ENCODE data around the gene HECTD1.

The HECTD1 gene

GRCh38 chr14:31170411-31170810, 37.2 kb downstream of the HECTD1 start (continued):
- no peak for TF ChIP-seq PRDM4 (tag by site-specific recombination; IDR thresholded peaks at IDR 0.05)
- no peak for TF ChIP-seq ZNF664 (tag by site-specific recombination; IDR thresholded peaks at IDR 0.05)
- no peak for TF ChIP-seq ZNF548 (tag by site-specific recombination; IDR thresholded peaks at IDR 0.05)
- no peak for TF ChIP-seq ZNF280C (tag by site-specific recombination; IDR thresholded peaks at IDR 0.05)
- no peak for TF ChIP-seq ZNF350 (tag by site-specific recombination; IDR thresholded peaks at IDR 0.05)
- no peak for TF ChIP-seq ZNF645 (tag by site-specific recombination; IDR thresholded peaks at IDR 0.05)
- no peak for TF ChIP-seq EGR2 (tag by site-specific recombination; IDR thresholded peaks at IDR 0.05; ENCODE audit: low read depth)
- TF ChIP-seq ZBTB17 (tag by site-specific recombination; IDR thresholded peaks at IDR 0.05) = no peak
- TF ChIP-seq ZNF239 (tag by site-specific recombination; IDR thresholded peaks at IDR 0.05) = no peak

- Histone ChIP-seq H3K4me1 (ENCODE audit: control insufficient read depth, insufficient read depth, low read length) (no peaks in the 10 kb centered on the region), H3K9me3 (ENCODE audit: control insufficient read depth, insufficient read depth, low read depth, low read length) (no peaks in the 10 kb centered on the region), H3K4me3 (ENCODE audit: low read depth, low read length) (no peak overlapping the region), H3K36me3 (ENCODE audit: control insufficient read depth in 2 of 2, insufficient read depth in 1 of 2, low read length in 2 of 2) (peaks cover 68 to 87% of the 10 kb centered on the region in 2 experiments), H3K27ac (ENCODE audit: extremely low read depth, low read depth, low read length) (no peak overlapping the region)
- TF ChIP-seq IKZF3 (tag by site-specific recombination; IDR thresholded peaks at IDR 0.05) = no peak
- no peak for TF ChIP-seq ZNF202 (tag by site-specific recombination; IDR thresholded peaks at IDR 0.05; ENCODE audit: borderline replicate concordance)
- no peak for TF ChIP-seq ZNF830 (tag by site-specific recombination; IDR thresholded peaks at IDR 0.05; ENCODE audit: low read depth)
- no peak for TF ChIP-seq OVOL3 (tag by site-specific recombination; IDR thresholded peaks at IDR 0.05)
- no peak for TF ChIP-seq GLIS1 (tag by site-specific recombination; IDR thresholded peaks at IDR 0.05)
- TF ChIP-seq ZNF426 (tag by site-specific recombination; IDR thresholded peaks at IDR 0.05) = no peak
- no peak for TF ChIP-seq ZEB2 (tag by site-specific recombination; IDR thresholded peaks at IDR 0.05)
- TF ChIP-seq MZF1 (tag by site-specific recombination; IDR thresholded peaks at IDR 0.05; ENCODE audit: borderline replicate concordance) = no peak
- no peak for TF ChIP-seq ZNF23 (tag by site-specific recombination; IDR thresholded peaks at IDR 0.05; ENCODE audit: borderline replicate concordance)
- POLR2A ChIA-PET = no interaction called here
- CTCF ChIA-PET = interaction anchor here (1.1 kb wide), 1 partner anchor 186 kb away, joined by 4 read pairs; no protein-coding TSS in a partner anchor
Observed at GRCh38 chr14:31169877-31170276, 37.7 kb downstream of the HECTD1 start.

- H3K4me3 ChIP-seq (ENCODE audit: low read depth, low read length) = no peak overlapping the region
- H3K4me1 ChIP-seq (ENCODE audit: control insufficient read depth, insufficient read depth, low read length) = 0 out of 2 replicates have a peak, but pooled peaks cover 2% of the 10 kb centered on the region
- ChIA-PET CTCF (no interaction called here), POLR2A (no interaction called here)
- no peaks in the 10 kb centered on the region for H3K9me3 ChIP-seq (ENCODE audit: control insufficient read depth, insufficient read depth, low read depth, low read length)
- peaks cover 68 to 85% of the 10 kb centered on the region in 2 experiments for H3K36me3 ChIP-seq (ENCODE audit: control insufficient read depth in 2 of 2, insufficient read depth in 1 of 2, low read length in 2 of 2)
- H3K27ac ChIP-seq (ENCODE audit: extremely low read depth, low read depth, low read length) = no peak overlapping the region
- TF ChIP-seq EGR2 (tag by site-specific recombination; IDR thresholded peaks at IDR 0.05; ENCODE audit: low read depth) = no peak
- TF ChIP-seq SALL2 (tag by site-specific recombination; IDR thresholded peaks at IDR 0.05; ENCODE audit: borderline replicate concordance) = no peak
- no peak for TF ChIP-seq ZNF112 (tag by site-specific recombination; IDR thresholded peaks at IDR 0.05)
- TF ChIP-seq ZNF292 (tag by site-specific recombination; IDR thresholded peaks at IDR 0.05; ENCODE audit: borderline replicate concordance, low read depth) = no peak
- TF ChIP-seq ZBTB8A (tag by site-specific recombination; IDR thresholded peaks at IDR 0.05) = no peak
- no peak for TF ChIP-seq ZNF140 (tag by site-specific recombination; IDR thresholded peaks at IDR 0.05)
- no peak for TF ChIP-seq ZNF223 (tag by site-specific recombination; IDR thresholded peaks at IDR 0.05)
- no peak for TF ChIP-seq ZBTB10 (tag by site-specific recombination; IDR thresholded peaks at IDR 0.05)
- no peak for TF ChIP-seq ZNF214 (tag by site-specific recombination; IDR thresholded peaks at IDR 0.05; ENCODE audit: borderline replicate concordance)
- no peak for TF ChIP-seq ZNF248 (tag by site-specific recombination; IDR thresholded peaks at IDR 0.05)
Observed at GRCh38 chr14:31167032-31167431, 40.6 kb downstream of the HECTD1 start.
